NCI-H1105 treated with DMSO at 0.1 percent for 48 hours (cell line): ENCODE results near the gene DPPA5.
"Not testable (repeated sequence)": the region's sequence is repeated elsewhere in the genome, so short reads cannot be mapped to it uniquely, and the experiment has no call there.

Source experiments
- DNase-seq: peaks from one replicate; lab custom pipeline; 2025; lab: John Stamatoyannopoulos, UW

DPPA5 gene

GRCh38 chr6:73353636-73354593, at the start of gene DPPA5:
Gene DPPA5 (minus strand): TSS chr6:73354276. CDS start chr6:73354225, 51 bp downstream.
- no peak for DNase-seq

GRCh38 chr6:73400656-73401055, 46.6 kb upstream of the DPPA5 start:
- DNase-seq: no peak

GRCh38 chr6:73395875-73396274, 41.8 kb upstream of the DPPA5 start:
- no peak for DNase-seq

GRCh38 chr6:73394577-73395354, 40.7 kb upstream of the DPPA5 start, which contains the start of gene DDX43:
Gene DDX43 (plus strand): TSS chr6:73394828. CDS start chr6:73394906, 78 bp downstream.
- no peak for DNase-seq

- no peak for DNase-seq
Measured at GRCh38 chr6:73393278-73393677, 39.2 kb upstream of the DPPA5 start.

- not testable (repeated sequence) for DNase-seq
Measured at GRCh38 chr6:73392188-73392587, 38.1 kb upstream of the DPPA5 start.

GRCh38 chr6:73391675-73392074, 37.6 kb upstream of the DPPA5 start:
- no peak for DNase-seq

- peak; percentile 19 for DNase-seq
Measured at GRCh38 chr6:73389854-73390253, 35.8 kb upstream of the DPPA5 start.

- DNase-seq: peak; percentile 71
Measured at GRCh38 chr6:73388800-73389512, 34.9 kb upstream of the DPPA5 start.

GRCh38 chr6:73388433-73388799, 34.3 kb upstream of the DPPA5 start:
- no peak for DNase-seq

GRCh38 chr6:73382462-73383113, 28.5 kb upstream of the DPPA5 start:
- no peak for DNase-seq

GRCh38 chr6:73381531-73381930, 27.5 kb upstream of the DPPA5 start:
- DNase-seq: not testable (repeated sequence)

GRCh38 chr6:73377225-73377624, 23.1 kb upstream of the DPPA5 start:
- no peak for DNase-seq

- no peak for DNase-seq
Measured at GRCh38 chr6:73375216-73375615, 21.1 kb upstream of the DPPA5 start.

- no peak for DNase-seq
Measured at GRCh38 chr6:73372516-73372915, 18.4 kb upstream of the DPPA5 start.

- no peak for DNase-seq
Measured at GRCh38 chr6:73371984-73372383, 17.9 kb upstream of the DPPA5 start.

GRCh38 chr6:73369563-73369962, 15.5 kb upstream of the DPPA5 start, which contains the start of gene OOEP:
Gene OOEP (minus strand): TSS chr6:73369897. CDS start chr6:73369792, 105 bp downstream.
- no peak for DNase-seq

- no peak for DNase-seq
Measured at GRCh38 chr6:73369157-73369556, 15.1 kb upstream of the DPPA5 start.

- no peak for DNase-seq
Measured at GRCh38 chr6:73368675-73369074, 14.6 kb upstream of the DPPA5 start.

GRCh38 chr6:73367761-73368355, 13.8 kb upstream of the DPPA5 start:
- no peak for DNase-seq

- no peak for DNase-seq
Measured at GRCh38 chr6:73364549-73364948, 10.5 kb upstream of the DPPA5 start.
